NCI-H510A (cell line): ENCODE data around the gene AHNAK.

Source experiments
- DNase-seq: peaks from one replicate; lab custom pipeline; 2025; lab: John Stamatoyannopoulos, UW

AHNAK gene

GRCh38 chr11:62404901-62405300 lies 141.7 kb downstream of the AHNAK start:
- DNase-seq = no peak

GRCh38 chr11:62404435-62404834 lies 142.2 kb downstream of the AHNAK start:
- DNase-seq = no peak

- no peak for DNase-seq
Measured at GRCh38 chr11:62402960-62403730, 143.5 kb downstream of the AHNAK start.

- no peak for DNase-seq
Measured at GRCh38 chr11:62402226-62402959, 144.2 kb downstream of the AHNAK start.

- DNase-seq = no peak
Measured at GRCh38 chr11:62401811-62402210, 144.8 kb downstream of the AHNAK start.

- DNase-seq = no peak
Measured at GRCh38 chr11:62401356-62401755, 145.2 kb downstream of the AHNAK start.

- no peak for DNase-seq
Measured at GRCh38 chr11:62400760-62401159, 145.8 kb downstream of the AHNAK start.

GRCh38 chr11:62400281-62400680 lies 146.3 kb downstream of the AHNAK start:
- no peak for DNase-seq

- no peak for DNase-seq
Measured at GRCh38 chr11:62399878-62400266, 146.7 kb downstream of the AHNAK start.

- no peak for DNase-seq
Measured at GRCh38 chr11:62399172-62399877, 147.3 kb downstream of the AHNAK start.

- no peak for DNase-seq
Measured at GRCh38 chr11:62398011-62398994, 148.3 kb downstream of the AHNAK start.

GRCh38 chr11:62395885-62396551 lies 150.6 kb downstream of the AHNAK start:
- no peak for DNase-seq

GRCh38 chr11:62394825-62395538 lies 151.6 kb downstream of the AHNAK start:
- peak; percentile 73 for DNase-seq

GRCh38 chr11:62393735-62394134 lies 152.9 kb downstream of the AHNAK start:
- DNase-seq = no peak

GRCh38 chr11:62393061-62393611 lies 153.5 kb downstream of the AHNAK start:
- no peak for DNase-seq

- DNase-seq = no peak
Measured at GRCh38 chr11:62392506-62392905, 154.1 kb downstream of the AHNAK start.

GRCh38 chr11:62391642-62392425 lies 154.8 kb downstream of the AHNAK start:
- DNase-seq = no peak

- no peak for DNase-seq
Measured at GRCh38 chr11:62390722-62391121, 155.9 kb downstream of the AHNAK start.

GRCh38 chr11:62390237-62390636 lies 156.4 kb downstream of the AHNAK start:
- no peak for DNase-seq
